Stimulated activated CD4-positive, alpha-beta T cell treated with anti-CD3 and anti-CD28 coated beads, TNF-alpha, amount 100 ng/mL, for 24 hours (primary cell): ENCODE measurements around the gene PTPRM.
"Not testable (repeated sequence)": the region's sequence is repeated elsewhere in the genome, so short reads cannot be mapped to it uniquely, and the experiment has no call there.

ENCODE experiments used
- DNase-seq, 3 experiments: peaks; one replicate each; pipeline ENCODE4 v3.0.0-alpha.2; 2020; ENCODE audit warnings: low read depth in 3 of 3

Gene PTPRM

DNA sequence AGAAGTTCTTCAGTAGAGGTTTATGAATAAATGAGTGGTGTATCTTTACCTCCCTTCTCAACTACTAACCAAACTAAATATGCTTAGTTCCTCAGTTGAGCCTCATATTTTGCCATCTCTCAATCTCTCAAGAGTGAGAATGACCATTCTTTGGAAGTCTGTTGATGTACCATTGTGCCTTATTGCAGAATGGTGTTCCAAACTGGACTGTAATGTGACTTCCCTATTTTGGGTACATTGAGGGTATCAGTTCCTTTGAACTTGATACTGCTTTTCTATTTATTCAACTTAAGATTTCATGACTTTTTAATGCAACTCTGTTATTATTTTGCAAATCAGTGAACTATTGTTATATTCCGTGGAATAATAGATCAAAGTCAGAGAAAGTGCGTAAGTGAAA is 159.4 kb downstream of the PTPRM start:
- no peak for DNase-seq

DNA sequence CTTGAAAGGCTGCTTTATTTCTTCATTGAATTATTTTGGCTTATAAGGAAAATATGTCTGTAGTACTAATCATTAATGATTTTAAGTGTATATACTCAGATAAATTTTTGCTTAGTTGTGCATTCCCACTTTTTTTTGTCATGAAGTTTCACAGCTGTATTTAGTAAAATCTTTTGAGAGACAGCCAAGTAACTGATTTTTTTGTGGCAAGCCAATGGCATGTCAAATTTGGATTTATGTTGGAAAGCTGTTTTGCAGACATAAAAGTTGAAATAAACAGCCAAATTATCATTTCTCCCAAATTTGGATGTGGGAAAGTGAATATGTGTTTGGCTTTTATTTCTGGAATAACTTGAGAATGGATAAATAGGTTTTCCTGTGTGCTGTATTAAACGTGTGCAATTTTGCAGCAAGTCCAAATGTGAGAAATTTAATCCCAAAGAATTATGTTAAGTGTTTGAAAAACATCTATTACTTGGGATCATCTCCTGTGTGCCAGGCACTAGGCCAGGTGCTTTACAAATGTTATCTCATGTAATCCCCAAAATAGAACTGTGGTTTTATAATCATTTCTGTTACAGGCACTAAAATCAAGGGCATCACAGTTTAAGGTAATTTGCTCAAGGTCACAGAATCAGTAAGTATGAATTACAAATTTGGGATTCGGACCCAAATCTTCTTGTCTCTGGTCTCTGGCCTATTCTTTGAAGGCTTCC is 160.4 kb downstream of the PTPRM start:
- no peak for DNase-seq

DNA sequence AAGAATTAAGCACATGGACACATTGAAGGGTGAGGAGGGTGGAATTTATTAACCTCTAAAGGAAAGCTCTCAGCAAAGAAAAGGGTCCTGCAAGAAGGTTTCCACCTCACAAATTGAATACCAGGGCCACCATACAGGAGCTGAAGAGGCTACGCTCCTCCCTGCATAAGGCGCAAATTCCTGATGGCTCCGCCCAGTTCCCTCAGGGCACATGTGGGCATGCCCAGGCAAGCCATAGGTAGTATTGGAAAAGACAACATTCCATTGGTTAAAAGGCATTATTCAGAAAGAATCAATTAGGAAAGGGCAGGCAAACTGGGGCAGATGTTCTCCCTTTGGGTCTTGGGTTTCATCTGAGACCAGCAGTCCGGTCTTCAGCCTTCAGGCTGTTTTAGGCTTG is 161.2 kb downstream of the PTPRM start:
- DNase-seq: no peak

DNA sequence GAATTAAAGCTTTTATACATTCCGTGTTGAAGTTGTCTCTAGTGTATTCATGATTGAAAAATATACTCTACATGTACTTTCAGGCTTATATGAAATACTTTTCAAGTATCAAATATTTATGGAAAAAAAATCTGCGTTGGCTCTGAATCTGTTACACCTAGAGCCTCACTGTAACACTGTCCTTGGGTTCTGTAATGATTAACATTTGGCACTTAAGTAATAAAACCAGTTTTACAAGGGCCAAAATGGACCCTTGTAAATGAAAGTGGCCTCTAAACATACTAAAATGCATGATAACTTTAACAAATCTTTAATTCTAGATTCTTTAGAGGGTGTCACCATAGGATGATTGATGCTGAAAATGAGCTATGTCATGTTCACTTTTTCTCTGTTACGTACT is 162.8 kb downstream of the PTPRM start:
- DNase-seq: no peak

DNA sequence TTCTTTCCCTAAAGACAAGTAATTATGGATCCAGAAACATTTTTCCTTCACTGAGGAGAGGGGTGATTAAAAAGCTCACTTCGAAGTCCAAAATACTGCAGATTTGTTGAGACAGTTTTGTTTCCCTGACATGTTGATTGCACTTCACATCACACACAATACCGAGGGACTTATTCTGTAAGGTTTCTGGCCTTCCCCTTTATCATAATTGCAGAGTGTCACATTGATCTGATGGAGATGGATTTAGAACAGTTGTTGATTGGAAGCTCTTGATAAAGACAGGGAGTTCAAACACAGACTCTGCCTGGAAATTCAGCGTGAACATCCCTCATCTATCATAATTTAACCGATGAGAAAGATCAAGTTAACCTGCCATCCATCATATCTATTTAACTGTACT is 163.6 kb downstream of the PTPRM start:
- no peak for DNase-seq

DNA sequence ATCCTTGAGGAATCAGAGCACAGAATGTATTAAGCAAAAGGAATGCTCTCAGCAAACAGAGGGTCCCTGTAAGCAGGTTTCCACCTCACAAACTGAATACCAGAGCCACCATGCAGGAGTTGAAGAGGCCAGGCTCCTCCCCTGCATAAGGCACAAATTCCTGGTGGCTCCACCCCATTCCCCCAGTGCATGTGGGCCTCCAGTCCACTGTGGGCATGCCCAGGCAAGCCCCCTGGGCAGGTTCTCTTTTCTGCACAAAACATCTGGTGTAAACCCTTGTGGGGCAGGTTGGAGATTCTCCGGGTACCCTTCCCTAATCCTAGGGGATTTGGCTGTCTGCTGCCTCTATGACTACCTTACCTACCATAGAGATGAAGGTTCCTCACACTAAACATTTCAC is 166.5 kb downstream of the PTPRM start:
- DNase-seq: no peak

DNA sequence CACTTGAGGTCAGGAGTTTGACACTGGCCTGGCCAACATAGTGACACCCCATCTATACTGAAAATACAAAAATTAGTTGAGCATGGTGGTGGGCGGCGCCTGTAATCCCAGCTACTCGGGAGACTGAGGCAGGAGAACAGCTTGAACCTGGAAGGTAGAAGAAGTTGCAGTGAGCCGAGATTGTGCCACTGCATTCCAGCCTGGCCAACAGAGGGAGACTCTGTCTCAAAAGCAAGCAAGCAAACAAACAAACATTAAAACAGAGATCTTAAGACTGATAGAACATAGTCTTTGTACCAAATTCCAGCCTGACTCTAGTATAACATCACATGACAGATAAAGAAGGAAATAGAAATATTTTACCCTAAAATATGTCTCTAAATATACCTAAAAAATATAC is 168.1 kb downstream of the PTPRM start:
- no peak for DNase-seq

DNA sequence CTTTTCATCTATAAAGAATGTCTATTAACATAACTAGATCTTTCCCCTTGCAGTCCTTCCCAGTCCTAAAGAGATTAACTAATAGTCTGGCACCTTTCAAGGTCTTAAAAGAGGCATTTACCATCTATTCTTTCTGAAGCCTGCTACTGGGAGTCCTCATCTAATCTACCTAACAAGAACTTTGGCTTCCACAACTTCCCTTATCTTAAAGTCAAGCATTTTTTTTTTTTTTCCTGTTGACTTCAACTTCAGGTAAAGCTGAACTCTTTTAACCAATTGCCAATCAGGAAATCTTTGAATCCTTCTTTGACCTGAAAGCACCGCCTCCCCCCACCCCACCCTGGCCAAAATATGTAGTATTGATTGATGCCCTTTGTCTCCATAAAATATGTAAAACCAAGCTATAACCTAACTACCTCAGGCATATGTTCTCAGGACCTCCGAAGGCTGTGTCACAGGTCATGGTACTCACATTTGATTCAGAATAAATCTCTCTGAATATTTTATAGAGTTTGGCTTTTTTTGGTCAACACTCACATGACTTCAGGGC is 168.6 kb downstream of the PTPRM start:
- no peak for DNase-seq

DNA sequence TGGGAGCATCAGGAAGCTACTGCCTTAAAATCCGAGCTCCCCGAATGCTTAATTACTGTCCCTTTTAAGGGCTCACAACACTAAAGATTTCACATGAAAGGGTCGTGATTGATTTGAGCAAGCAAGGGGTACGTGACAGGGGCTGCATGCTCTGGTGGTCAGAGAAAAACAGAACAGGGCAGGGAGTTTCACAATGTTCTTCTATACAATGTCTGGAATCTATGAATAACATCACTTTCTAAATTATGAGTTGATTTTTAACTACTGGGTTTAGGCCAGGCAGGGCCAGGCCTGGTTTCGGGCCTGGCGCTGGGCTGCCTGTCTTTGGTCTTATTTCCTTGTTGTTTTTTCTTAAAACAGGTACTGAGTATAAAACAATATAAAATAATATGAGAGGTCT is 169.4 kb downstream of the PTPRM start:
- DNase-seq: not testable (repeated sequence)

DNA sequence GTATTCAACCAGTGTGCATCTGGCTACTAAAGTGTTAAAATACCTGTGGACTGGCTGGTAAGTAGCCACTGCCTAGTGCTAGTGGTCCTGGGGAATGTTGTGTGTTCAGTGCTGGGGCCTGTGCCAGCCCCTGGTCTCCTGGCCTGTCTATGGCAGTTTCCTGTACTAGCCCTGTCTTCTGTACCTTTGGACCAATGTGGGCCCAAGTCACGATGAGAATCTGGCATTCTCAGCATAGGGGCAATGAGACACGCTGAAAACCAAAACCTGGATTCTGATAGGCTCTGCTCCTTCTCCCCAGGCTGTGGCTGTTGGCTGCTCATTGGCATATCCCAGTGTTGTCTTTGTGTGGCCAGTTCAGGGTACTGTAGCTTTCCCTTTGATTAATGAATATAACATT is 170.4 kb downstream of the PTPRM start:
- DNase-seq: no peak

DNA sequence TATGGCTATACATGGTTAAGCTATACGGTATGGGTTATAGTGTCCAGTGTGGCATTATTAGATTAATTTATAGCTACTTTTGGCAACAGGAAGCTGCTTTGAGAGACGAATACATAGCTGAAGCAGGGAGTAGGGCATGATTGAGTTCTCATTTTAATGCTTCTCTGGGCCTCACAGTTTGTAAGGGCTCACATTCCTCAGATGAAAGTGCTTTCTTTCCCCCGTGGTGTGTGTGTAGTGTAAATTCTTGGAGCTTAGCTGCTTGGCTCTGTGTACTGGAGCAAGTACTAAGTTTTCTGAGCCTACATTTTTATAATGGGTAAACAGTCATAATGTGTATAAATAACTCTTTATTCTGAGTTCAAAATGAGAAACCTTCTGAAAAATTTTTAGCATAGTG is 173.7 kb downstream of the PTPRM start:
- no peak for DNase-seq

DNA sequence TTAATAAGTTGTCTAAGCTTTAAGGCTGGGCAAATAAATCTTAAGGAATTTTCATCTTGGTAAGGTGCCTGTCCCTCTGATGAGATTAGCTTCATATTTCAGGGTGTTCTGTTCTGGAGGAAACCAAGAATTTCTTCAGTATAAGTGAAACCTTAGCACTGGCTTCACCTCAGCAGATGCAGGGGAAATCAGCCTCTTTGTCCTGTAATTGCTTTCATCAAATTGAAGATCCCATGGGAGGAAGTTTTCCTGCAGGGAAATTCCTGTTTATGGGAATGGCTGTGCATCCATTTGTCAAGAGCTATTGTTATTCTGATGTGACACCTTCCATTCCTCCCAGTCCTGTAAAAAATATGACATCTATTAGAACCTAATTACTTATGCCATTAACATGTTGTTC is 174.5 kb downstream of the PTPRM start:
- no peak for DNase-seq

DNA sequence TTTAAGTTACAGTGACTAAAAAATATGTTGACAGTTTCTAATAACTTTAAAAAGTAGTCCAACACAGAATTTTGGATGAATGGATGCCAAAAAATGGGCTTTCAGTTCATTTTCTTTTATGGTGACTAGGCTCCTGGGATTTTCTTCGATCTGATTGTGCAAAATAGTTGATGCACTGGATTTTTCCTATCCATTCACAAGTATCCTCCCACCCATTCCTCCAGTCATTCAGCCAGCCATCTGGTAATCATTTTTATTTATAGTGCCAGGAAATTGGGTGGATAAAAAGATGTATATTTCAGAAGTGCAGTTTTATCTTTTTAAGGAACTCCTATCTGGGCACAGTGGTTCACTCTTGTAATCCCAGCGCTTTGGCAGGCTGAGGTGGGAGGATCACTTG is 175.1 kb downstream of the PTPRM start:
- no peak for DNase-seq

DNA sequence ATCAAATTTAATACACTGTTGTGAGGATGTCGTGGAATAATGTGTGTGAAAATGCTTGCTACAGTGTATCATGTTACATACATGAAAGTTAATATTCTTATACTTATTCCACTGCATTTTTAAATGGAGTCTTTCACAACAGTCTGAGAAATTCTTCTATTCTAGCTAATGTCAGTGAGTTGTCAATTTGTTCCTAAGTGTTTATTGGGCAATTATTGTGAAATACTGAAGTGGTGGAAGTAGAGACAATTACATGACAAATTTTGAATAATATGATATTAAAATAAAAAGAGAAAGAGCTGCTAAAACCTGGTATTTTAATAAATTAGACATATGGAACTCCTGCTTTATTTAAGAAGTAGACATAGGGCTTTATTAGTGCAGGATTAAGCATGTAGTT is 176.1 kb downstream of the PTPRM start:
- no peak for DNase-seq

DNA sequence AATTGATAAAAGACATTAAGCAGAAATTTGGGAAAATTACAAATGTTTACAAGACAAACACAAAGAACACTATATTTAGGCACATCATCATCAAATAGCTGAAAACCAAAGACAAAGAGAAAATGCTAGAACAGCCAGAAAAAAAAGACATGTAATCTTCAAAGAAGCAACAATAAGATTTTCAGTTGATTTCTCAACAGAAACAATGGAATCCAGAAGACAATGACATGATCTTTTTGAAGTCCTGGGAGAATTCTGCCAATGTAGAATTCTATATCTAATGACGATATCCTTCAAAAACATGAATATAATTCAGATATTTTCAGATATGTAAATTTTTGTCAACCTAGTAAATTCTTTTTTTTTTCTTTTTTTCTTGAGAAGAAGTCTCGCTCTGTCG is 179.0 kb downstream of the PTPRM start:
- no peak for DNase-seq

DNA sequence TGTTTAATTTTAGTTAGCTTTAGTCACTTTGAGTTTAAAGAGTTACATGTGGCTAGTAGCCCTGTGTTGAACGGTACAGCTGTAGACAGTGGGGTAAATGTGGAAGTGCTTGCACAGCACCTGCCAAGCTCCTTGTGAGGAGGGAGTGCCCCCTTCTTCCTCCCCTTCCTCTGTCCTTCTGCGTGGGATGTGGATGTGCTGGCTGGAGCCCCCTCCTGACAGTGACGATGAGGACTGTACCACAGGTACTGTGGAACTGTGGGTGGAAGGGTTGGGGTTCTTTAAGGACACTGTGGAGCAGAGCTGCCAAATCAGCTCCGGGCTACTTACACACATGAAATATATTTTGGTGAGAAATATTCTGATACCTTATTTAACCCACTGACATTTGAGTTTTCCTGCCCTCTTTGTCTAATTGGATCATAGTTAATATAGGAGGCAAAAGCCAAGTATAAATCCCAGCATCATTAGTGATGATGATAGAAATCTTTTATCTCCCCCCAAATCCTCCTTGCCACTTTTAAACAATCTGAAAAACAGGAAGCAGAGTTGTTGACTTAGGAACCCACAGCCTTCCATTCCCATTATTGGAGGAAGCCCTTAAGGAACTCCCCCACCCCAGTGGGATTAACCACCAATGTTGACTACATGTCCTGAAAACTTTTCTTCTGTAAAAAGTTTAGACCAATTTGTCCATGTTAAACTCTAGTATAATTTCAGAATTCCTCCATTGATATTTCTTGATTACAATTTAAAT is 181.3 kb downstream of the PTPRM start:
- DNase-seq: no peak

DNA sequence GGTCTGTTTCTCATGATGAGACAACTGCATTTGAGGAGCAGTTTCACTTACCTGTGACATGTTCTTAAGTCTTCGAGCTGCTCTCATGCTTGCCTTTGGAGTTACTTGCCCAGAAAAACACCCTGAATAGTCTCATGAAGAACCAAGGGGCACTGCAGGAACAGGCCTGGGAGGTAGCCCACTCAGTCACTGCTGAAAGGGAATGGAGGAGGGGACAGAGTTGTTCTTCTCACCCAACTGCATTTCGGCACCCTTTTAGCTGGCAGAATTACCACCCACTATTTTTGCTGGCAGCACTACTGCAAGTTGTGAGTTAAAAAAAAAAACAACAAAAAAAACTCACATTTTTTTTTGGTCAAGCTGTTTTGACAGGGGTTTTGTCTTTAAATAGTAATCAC is 181.9 kb downstream of the PTPRM start:
- no peak for DNase-seq

DNA sequence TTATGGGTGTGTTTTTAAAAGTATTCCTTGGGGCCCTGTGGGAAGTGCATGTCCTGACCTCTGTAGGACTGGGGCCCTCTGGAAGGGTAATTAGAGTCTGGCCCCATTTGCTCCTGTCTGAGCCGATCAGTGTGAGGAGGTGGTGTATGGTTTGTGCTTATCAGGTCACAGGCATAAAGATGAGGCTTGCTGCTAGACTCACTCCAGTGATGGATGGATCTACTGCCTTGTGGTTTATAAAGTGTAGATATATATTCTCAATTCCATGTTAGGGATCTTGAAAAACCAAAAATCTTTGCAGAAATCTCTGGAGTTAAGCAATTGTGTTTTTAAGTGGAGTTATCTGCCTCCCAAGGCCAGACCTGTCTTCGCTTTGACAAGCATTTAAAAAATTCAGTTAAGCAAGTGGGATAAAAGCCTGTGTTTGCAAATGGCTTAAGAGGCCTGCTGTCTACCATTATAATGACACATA is 182.4 kb downstream of the PTPRM start:
- DNase-seq: no peak

DNA sequence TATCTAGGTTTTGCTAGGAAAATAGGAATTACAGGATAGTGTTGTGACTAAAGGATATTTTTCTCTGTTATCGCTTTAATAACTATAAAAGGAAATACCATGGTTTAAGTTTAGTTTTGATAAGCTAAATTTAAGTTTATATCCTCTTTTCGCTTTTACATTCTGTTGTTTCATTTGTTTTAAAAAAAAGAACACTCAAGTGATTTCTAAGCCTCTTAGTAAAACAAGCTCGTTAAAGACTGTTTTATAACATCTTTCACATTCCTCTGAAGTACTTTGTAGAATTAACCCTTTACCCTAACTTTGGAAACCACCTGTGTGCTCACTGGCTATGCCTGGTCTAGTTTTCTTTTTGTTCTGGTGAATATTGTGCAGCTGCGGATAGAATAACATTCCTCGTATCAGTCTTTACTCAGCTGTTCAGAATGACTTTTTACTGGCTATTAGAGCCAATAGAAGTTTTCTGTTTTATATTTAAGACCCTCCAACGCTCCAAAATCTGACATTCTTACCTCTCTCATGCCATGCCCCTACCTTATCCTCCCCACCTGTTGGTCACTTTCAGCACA is 183.1 kb downstream of the PTPRM start:
- no peak for DNase-seq

DNA sequence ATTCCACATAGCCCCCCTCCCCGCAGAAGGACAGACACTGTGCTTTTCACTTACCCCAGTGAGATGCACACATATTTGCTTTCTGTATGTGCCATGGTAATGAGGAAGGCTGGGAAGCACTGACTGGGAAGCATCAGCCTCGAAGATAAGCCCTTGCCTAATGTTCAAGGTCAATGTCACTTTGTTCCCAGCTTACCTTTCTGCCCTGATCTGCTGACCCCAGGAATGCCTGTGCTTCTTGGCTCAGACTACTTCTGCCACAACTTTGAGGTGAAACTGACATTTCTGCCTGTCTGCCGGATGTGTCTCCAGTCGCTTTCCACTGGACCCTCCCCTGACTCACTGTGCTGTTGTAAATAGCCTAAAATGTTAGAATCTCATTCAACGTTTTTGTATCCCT is 183.8 kb downstream of the PTPRM start:
- no peak for DNase-seq

DNA sequence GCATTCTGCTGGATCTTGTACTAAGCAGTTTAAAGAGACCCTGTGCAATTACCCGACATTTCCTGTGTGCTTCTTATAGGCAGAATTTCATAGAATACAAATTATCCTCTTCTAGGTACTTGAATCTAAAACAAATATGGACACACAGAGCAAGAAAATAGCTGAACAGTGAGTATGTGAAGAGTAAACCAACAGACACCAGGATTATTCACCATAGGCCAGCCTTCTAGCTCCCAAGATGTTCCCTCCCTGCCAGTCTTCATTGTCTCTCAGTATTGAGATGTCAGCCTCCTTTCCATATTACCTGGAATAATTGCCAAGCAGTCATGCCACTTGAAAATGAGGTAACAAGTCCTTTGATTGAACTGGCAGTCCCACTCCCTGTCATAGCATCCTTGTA is 187.1 kb downstream of the PTPRM start:
- DNase-seq: no peak

DNA sequence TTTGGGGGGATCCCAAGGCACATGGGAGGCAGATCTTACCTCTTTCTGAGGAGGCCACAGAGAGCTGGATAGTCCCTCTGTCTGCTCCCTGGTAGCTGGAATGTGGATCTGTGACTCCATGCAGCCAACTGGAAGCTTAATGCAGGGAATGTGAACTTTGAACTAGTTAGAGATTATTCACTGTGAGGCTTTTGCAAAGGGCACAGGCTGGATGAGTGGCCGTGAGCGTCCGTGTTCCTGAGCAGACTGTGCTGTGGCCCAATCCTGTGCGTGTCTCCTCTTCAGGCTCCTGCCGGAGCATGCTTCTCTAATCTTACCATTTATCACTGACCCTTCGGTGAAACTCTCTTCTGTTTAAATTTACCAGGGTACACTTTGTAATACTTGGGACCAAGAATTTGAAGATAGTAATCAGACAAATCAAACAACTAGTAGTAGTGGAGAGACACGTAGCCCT is 187.6 kb downstream of the PTPRM start:
- DNase-seq: no peak
